Type B pancreatic cell (in vitro differentiated cells): ENCODE measurements around the gene ETV1. TPM values are rescaled to one million over a fixed set of nuclear protein-coding genes. Genes with fewer than 3 reads are reported as not detected.

Experiments used
- DNase-seq: peaks from one replicate; pipeline ENCODE4 v3.0.0; 2021; ENCODE audit warnings: mixed read lengths; ENCODE audit not compliant: unreplicated experiment; ENCODE audit errors: extremely low spot score
- H3K27ac Mint-ChIP-seq: 2 replicates; pipeline ENCODE4 v1.8.0; 2021; ENCODE audit warnings: mild to moderate bottlenecking, mixed read lengths
- H3K27me3 Mint-ChIP-seq: 2 replicates; pipeline ENCODE4 v1.8.0; 2021; ENCODE audit warnings: mixed read lengths
- H3K36me3 Mint-ChIP-seq: 2 replicates; pipeline ENCODE4 v1.8.0; 2021; ENCODE audit warnings: mixed read lengths
- H3K4me1 Mint-ChIP-seq: one replicate; pipeline ENCODE4 v1.8.0; 2021; ENCODE audit warnings: mixed read lengths; ENCODE audit not compliant: unreplicated experiment
- H3K4me3 Mint-ChIP-seq: 2 replicates; pipeline ENCODE4 v1.8.0; 2021; ENCODE audit warnings: mild to moderate bottlenecking, mixed read lengths
- H3K9me3 Mint-ChIP-seq: 2 replicates; pipeline ENCODE4 v1.8.0; 2021; ENCODE audit warnings: mixed read lengths
- CTCF ChIP-seq: fragments of 200-600 bp; sonication (generic); conservative IDR thresholded peaks from 2 replicates; pipeline ENCODE4 v1.5.0; 2021; ENCODE audit warnings: antibody characterized with exemption, mild to moderate bottlenecking
- total RNA-seq: library from RNA; stranded (reverse); gene quantifications from 2 replicates; pipeline ENCODE4 v1.2.1, GENCODE V29; 2021; ENCODE audit warnings: low replicate concordance

Gene ETV1
- total RNA-seq, 1 donor from 2014 or later: 35.6 TPM

GRCh38 chr7:14001139-14001538 is 11.7 kb upstream of the ETV1 start:
- H3K4me1 Mint-ChIP-seq: no peaks in the 10 kb centered on the region
- no peak overlapping the region for H3K4me3 Mint-ChIP-seq
- TF ChIP-seq CTCF: no peak
- H3K36me3 Mint-ChIP-seq: no peaks in the 10 kb centered on the region
- no peaks in the 10 kb centered on the region for H3K9me3 Mint-ChIP-seq
- DNase-seq: no peak
- no peaks in the 10 kb centered on the region for H3K27me3 Mint-ChIP-seq
- H3K27ac Mint-ChIP-seq: no peak overlapping the region

GRCh38 chr7:14000247-14000646 is 10.8 kb upstream of the ETV1 start:
- Mint-ChIP-seq H3K9me3 (no peaks in the 10 kb centered on the region), H3K27ac (no peak overlapping the region)

GRCh38 chr7:13998866-13999265 is 9.4 kb upstream of the ETV1 start:
- no peak for DNase-seq
- H3K4me1 Mint-ChIP-seq: no peaks in the 10 kb centered on the region
- no peaks in the 10 kb centered on the region for H3K36me3 Mint-ChIP-seq
- no peak for TF ChIP-seq CTCF
- H3K27ac Mint-ChIP-seq: no peak overlapping the region
- H3K9me3 Mint-ChIP-seq: no peaks in the 10 kb centered on the region
- H3K4me3 Mint-ChIP-seq: no peak overlapping the region
- H3K27me3 Mint-ChIP-seq: no peaks in the 10 kb centered on the region

More at GRCh38 chr7:14000247-14000646, 10.8 kb upstream of the ETV1 start:
- H3K4me3 Mint-ChIP-seq: no peak overlapping the region
- no peaks in the 10 kb centered on the region for H3K27me3 Mint-ChIP-seq
- H3K36me3 Mint-ChIP-seq: no peaks in the 10 kb centered on the region
- no peak for DNase-seq
- H3K4me1 Mint-ChIP-seq: no peaks in the 10 kb centered on the region
- TF ChIP-seq CTCF: no peak

GRCh38 chr7:13992596-13992964 is 3.1 kb upstream of the ETV1 start:
- DNase-seq: no peak
- no peaks in the 10 kb centered on the region for H3K27me3 Mint-ChIP-seq
- no peaks in the 10 kb centered on the region for H3K36me3 Mint-ChIP-seq
- no peaks in the 10 kb centered on the region for H3K9me3 Mint-ChIP-seq
- no peak for TF ChIP-seq CTCF
- no peaks in the 10 kb centered on the region for H3K4me1 Mint-ChIP-seq
- H3K27ac Mint-ChIP-seq: no peak overlapping the region
- no peak overlapping the region for H3K4me3 Mint-ChIP-seq

- Mint-ChIP-seq H3K36me3 (no peaks in the 10 kb centered on the region), H3K9me3 (no peaks in the 10 kb centered on the region), H3K4me3 (no peak overlapping the region), H3K4me1 (no peaks in the 10 kb centered on the region), H3K27ac (no peak overlapping the region), H3K27me3 (no peaks in the 10 kb centered on the region)
- no peak for TF ChIP-seq CTCF
- no peak for DNase-seq
These were observed 2.5 kb upstream of the ETV1 start for GRCh38 chr7:13991791-13992595.
